Loucy (cell line): ENCODE measurements around the gene IER2.

Experiments used
- CTCF ChIP-seq: fragments of 200-600 bp; sonication (generic); conservative IDR thresholded peaks from 2 replicates; pipeline ENCODE4 v1.5.1; 2014; ENCODE audit warnings: mild to moderate bottlenecking, antibody characterized with exemption, low read length
- EZH2phosphoT487 ChIP-seq: fragments of 200-600 bp; IDR thresholded peaks from 2 replicates; pipeline ENCODE4 v1.6.1; 2018; ENCODE audit warnings: antibody characterized with exemption, mild to moderate bottlenecking, moderate library complexity, borderline replicate concordance

DNA sequence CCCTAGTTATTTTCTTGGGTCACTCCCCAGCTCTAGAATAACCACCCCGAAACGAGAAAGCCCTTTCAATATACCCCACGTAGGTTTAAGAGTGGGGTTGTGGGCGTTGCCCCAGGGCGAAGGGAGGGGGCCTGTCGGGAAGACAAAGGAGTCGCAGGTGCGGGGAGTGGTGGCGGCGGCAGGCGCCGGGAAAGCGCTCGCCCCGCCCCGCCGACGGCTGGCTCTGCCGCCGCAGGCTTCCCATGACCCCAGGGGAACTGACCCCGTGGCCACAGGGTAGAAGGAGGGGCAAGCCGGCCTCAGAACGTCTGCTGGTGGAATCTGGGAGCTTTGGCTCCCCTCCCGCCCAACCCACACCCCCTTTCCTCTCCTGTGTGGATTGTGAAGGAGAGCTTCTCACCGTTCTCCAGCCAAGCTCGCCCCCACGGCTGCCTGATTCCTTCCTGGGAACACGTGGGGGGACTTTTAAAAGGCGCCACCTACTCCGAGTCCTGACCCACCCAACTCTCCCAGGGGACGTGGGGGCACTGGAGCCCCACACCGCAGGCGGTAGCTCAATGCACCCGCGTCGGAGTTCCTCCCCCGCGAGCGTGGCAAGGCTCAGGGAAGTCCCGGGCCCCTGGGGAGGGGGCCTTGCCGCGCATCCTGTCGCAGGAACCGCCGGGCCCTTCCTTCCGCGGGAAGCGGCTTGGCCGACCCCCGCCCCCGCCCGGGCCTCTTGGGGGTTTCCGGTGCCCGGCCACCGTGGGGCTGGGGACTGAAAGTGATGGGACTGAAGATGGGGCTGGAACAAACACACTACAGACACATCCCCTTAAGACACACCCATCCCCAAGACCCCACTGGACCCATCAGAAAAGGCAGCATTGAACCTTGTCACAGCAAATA is 5.5 kb downstream of the IER2 start:
- TF ChIP-seq CTCF (no peak), EZH2phosphoT487 (no peak)
